SKM-1 treated with dmso at 0.1 percent for 144 hours (cell line): ENCODE measurements around the gene ERLEC1.
"Not testable (repeated sequence)": the region's sequence is repeated elsewhere in the genome, so short reads cannot be mapped to it uniquely, and the experiment has no call there.

Experiments used
- DNase-seq: peaks from one replicate; lab custom pipeline; 2025; ENCODE audit not compliant: unreplicated experiment; lab: John Stamatoyannopoulos, UW

The ERLEC1 gene, protein sequence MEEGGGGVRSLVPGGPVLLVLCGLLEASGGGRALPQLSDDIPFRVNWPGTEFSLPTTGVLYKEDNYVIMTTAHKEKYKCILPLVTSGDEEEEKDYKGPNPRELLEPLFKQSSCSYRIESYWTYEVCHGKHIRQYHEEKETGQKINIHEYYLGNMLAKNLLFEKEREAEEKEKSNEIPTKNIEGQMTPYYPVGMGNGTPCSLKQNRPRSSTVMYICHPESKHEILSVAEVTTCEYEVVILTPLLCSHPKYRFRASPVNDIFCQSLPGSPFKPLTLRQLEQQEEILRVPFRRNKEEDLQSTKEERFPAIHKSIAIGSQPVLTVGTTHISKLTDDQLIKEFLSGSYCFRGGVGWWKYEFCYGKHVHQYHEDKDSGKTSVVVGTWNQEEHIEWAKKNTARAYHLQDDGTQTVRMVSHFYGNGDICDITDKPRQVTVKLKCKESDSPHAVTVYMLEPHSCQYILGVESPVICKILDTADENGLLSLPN

GRCh38 chr2:53786705-53787613 is at the start of gene ERLEC1, which contains the start of gene ASB3:
Gene ERLEC1, plus strand, starts transcription at chr2:53787044. Its CDS starts 167 bp downstream, at chr2:53787211.
Gene ASB3, minus strand, starts transcription at chr2:53786953. Its CDS starts 21,381 bp downstream, at chr2:53765572.
- peak; percentile 83 for DNase-seq

GRCh38 chr2:53737091-53737490 is 49.8 kb upstream of the ERLEC1 start:
- DNase-seq: no peak

GRCh38 chr2:53739032-53739431 is 47.8 kb upstream of the ERLEC1 start:
- peak; percentile 19 for DNase-seq

- DNase-seq: peak; percentile 12
These were observed 46.7 kb upstream of the ERLEC1 start for GRCh38 chr2:53740170-53740569.

DNA sequence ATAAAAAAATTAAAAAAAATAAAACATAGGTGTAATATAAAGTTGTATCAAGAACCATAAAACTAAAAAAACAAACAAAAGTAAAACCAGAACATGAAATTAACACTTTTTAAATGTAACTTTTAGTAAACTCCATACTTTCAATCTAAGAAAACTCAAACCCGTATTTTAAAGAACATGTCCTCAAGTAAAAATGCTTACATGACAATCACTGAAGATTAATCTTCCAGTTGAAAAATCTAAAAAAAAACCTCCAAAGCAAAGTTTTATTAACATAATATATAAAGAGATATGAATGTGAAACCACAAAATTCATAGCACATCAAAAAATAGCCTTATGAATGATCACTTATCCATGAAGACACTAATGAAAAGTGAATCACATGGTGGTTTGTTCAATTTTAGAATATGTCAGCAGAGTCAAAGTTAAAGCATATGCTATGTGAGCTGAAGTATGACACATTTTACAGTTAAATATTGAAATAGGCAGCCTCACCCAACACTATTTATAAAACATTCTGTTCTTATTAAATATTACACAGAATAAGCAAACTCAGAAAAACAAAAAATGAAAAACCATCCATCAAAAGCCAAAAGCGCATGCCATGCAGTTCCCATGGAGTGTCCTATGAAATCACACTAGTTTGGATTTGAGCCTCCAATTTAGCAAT is 42.3 kb upstream of the ERLEC1 start:
- DNase-seq: no peak

- DNase-seq: no peak
These were observed 36.6 kb upstream of the ERLEC1 start for GRCh38 chr2:53750041-53750768.

DNA sequence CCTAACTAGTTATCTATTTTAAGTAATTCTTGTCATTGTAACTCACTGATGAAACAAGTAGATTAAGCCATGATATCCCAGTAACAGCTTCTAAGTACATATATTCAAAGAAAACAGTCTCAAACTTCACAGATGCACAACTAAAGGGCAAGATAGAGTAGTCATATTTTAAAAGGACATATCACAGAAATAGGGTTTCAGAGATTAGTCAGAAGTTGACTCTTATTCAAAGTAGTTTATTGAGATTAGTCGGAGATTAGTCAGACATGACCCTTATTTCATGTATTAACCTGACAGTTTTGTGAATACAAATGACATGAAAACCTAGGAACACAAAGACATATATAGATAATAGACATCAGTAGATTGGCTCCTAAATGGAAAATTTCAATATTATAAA is 35.1 kb upstream of the ERLEC1 start:
- DNase-seq: no peak

GRCh38 chr2:53752385-53752784 is 34.5 kb upstream of the ERLEC1 start:
- DNase-seq: no peak

GRCh38 chr2:53753041-53753440 is 33.8 kb upstream of the ERLEC1 start:
- DNase-seq: no peak

DNA sequence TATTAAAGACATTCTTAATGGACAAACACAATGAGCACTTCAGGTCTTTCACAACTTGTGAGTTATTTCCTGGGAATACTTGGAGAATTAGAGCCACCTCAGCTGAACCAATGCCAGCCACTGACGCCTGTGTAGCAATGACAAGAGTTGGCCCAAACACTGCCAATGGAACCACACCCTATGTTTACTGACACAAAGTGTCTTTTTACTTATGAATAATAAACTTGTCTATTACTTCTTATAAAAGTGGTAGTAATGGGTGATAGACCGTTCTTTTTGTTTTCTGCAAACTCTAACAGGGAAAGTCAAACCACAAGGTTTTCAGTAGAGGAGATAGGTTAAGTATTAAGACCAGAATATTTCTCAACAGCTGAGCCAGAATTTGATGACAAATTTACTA is 31.7 kb upstream of the ERLEC1 start:
- DNase-seq: no peak

- DNase-seq: no peak
These were observed 30.2 kb upstream of the ERLEC1 start for GRCh38 chr2:53756644-53757043.

DNA sequence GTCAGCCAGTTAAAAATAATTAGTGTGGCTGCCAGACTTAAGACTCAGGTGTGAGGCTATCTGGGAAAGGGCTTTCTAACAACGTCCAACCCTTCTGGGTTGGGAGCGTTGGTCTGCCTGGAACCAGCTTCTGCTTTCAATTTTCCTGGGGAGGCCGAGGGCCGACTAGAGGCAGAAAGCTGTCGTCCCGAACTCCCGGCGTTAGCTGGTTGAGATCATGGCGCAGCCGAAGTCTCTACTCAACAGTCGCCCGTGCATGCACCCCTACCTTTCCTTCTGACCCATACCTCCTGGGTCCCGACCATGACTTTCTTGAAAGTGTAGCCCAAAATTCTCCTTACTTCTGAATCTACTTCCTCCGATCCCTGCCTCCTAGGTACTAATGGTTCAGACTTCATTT is 29.6 kb upstream of the ERLEC1 start:
- not testable (repeated sequence) for DNase-seq

GRCh38 chr2:53765767-53766166 is 21.1 kb upstream of the ERLEC1 start:
- no peak for DNase-seq

DNA sequence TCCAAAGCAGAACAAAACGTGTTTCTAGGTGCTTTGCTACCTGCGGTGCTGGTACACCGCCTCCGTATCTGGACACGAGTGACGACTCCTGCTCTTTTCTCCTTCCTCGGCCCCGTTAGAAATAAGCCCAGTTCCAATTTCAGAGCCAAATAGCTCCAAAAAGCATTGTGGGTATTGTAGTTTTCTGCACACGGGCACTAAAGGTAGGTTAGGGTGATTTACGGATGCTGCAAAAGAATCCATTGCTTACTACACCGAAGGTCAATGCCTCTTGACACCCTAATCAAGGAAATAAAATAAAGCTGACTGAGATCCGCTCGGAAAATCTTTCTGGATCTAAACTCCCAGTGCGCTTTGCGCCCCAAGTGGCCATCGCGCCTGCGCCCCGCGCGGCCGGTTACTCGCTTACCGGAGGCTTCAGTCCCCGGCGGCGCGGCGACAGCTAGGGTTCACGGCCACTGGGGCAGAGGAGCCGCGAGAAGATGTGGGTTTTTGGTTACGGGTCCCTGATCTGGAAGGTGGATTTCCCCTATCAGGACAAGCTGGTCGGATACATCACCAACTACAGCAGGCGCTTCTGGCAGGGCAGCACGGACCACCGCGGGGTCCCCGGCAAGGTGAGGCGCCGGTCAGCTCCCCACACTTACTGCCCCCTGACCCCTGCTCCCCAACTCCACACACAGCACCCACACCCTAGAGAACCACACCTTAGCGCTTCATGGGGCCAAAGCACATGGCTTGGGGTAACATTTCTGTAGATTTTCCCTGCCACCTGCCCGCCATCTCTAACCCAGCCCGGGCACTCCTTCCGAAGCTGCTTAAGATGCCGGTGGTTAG is 19.2 kb upstream of the ERLEC1 start, which contains the start of gene CHAC2:
Gene CHAC2, plus strand, starts transcription at position 400 of the 837 bp plus-strand sequence. Its CDS starts 83 bp downstream, at position 483.
- DNase-seq: peak; percentile 71

- no peak for DNase-seq
These were observed 18.7 kb upstream of the ERLEC1 start for GRCh38 chr2:53768242-53768542.

DNA sequence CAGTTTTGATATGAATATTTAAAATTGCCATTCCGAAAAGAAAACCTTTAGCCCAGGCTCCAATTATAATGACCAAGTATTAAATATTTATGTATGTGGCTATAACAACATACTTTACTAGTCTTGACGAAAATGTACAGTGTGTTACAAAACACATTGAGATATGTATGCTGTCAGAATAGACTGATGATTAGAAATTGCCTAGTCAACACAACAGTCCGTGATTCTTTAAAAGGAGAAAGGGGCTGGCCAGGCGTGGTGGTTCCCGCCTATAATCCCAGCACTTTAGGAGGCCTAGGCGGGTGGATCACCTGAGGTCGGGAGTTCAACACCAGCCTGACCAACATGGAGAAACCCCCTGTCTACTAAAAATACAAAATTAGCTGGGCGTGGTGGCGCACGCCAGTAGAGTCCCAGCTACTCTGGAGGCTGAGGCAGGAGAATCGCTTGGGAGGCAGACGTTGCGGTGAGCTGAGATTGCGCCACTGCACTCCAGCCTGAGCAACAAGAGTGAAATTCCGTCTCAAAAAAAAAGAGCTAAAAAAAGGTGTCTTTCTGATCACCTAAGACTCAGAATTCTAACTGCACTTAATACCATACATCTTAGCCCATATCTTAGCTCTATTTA is 17.4 kb upstream of the ERLEC1 start:
- no peak for DNase-seq

- no peak for DNase-seq
These were observed 16.6 kb upstream of the ERLEC1 start for GRCh38 chr2:53770264-53770663.

DNA sequence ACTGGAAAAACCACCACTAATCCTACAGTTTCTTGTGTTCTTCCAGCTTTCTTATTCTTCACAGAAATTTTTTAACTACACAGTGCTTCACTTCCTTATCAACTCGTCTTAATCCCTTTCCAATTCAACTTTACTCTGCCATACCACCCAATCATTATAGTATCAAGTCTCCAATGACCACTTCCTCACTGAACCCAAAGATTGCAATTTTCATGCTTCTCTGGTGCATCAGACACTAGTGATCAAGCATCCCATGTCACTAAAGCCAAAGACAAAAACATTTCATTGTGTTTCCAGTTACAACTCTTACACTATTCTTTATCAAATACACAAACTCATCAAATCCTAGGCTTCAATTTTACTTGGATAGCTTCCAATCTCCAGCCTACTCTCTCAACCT is 9.7 kb upstream of the ERLEC1 start:
- DNase-seq: no peak

GRCh38 chr2:53778536-53779162 is 8.2 kb upstream of the ERLEC1 start:
- DNase-seq: no peak
